ENCODE data around the gene CD82.

DNA sequence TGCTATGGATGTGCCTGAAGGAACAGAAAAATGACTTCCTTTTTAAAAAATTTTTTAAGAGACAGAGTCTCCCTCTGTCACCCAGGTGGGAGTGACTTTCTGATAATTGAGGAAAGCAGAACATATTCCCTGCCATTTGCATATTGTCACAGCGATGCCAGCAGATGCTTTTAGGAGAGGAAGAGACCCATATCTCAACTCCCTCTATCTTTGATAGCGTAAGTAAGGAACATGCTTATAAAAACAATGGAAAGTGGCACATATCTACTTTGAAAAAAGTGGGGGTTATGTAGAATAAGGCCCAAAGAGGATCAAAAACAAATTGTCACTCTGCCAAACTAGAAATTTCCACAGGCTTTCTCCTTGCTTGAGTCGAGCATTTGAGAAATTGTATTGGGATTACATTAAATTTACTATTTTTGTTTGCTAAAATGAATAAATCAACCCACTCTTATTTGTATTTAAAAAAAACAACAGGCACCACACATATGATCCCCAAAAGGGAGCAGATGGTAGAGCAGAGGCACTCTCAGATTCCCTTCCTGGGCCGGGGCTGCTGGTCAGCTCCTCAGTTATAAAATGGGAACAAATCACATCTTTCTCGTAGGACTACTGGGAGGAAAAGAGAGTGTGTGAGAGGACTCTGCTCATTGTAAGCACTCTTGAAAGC, 92.5 kb downstream of the CD82 start:
- TF ChIP-seq, protein P1, sequence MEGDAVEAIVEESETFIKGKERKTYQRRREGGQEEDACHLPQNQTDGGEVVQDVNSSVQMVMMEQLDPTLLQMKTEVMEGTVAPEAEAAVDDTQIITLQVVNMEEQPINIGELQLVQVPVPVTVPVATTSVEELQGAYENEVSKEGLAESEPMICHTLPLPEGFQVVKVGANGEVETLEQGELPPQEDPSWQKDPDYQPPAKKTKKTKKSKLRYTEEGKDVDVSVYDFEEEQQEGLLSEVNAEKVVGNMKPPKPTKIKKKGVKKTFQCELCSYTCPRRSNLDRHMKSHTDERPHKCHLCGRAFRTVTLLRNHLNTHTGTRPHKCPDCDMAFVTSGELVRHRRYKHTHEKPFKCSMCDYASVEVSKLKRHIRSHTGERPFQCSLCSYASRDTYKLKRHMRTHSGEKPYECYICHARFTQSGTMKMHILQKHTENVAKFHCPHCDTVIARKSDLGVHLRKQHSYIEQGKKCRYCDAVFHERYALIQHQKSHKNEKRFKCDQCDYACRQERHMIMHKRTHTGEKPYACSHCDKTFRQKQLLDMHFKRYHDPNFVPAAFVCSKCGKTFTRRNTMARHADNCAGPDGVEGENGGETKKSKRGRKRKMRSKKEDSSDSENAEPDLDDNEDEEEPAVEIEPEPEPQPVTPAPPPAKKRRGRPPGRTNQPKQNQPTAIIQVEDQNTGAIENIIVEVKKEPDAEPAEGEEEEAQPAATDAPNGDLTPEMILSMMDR (IDR thresholded peaks at IDR 0.05): no peak
- no peak for TF ChIP-seq TCF7L2 (IDR thresholded peaks at IDR 0.05; ENCODE audit: low read depth, low read length)
- no peak for TF ChIP-seq POLR2AphosphoS5 (IDR thresholded peaks at IDR 0.05; ENCODE audit: low read depth, low read length)
